WTC11 (cell line): ENCODE results near the gene SEMA4D. TPM values are rescaled to one million over a fixed set of nuclear protein-coding genes. Genes with fewer than 3 reads are reported as not detected.

Experiments
- ATAC-seq: fragments of 200-7000 bp; cut with Tn5 transposase; 2 replicates; pipeline ENCODE4 v1.10.0; 2021; ENCODE audit warnings: mild to moderate bottlenecking, moderate library complexity
- CTCF ChIA-PET: fragments of 300-600 bp; sonication (Branson Sonifier 250); formaldehyde crosslinking; loops from one replicate; lab custom pipeline; 2021; ENCODE audit warnings: antibody characterized with exemption; lab: Charles Lee
- POLR2A ChIA-PET: fragments of 350-600 bp; sonication (Branson Sonifier 250); formaldehyde crosslinking; loops from one replicate; lab custom pipeline; 2021; ENCODE audit warnings: antibody characterized with exemption; lab: Charles Lee
- DNase-seq: peaks from one replicate; pipeline ENCODE4 v3.0.0; 2021; ENCODE audit warnings: low spot score
- H3K27ac Mint-ChIP-seq: 2 replicates; pipeline ENCODE4 v1.8.0; 2021; ENCODE audit warnings: mixed read lengths
- H3K27me3 Mint-ChIP-seq: 2 replicates; pipeline ENCODE4 v1.8.0; 2021; ENCODE audit warnings: low read depth, mild to moderate bottlenecking, moderate library complexity, mixed read lengths
- H3K36me3 Mint-ChIP-seq: 2 replicates; pipeline ENCODE4 v1.8.0; 2021; ENCODE audit warnings: mixed read lengths
- H3K4me1 Mint-ChIP-seq: 2 replicates; pipeline ENCODE4 v1.8.0; 2022; ENCODE audit warnings: mixed read lengths
- H3K4me3 Mint-ChIP-seq: 2 replicates; pipeline ENCODE4 v1.8.0; 2021; ENCODE audit warnings: mild to moderate bottlenecking, moderate library complexity, mixed read lengths
- H3K9me3 Mint-ChIP-seq: 2 replicates; pipeline ENCODE4 v1.8.0; 2021; ENCODE audit warnings: mixed read lengths
- AR ChIP-seq: fragments of 250-450 bp; sonication (Bioruptor Pico); IDR thresholded peaks from 2 replicates; pipeline ENCODE4 v1.9.0; 2021; ENCODE audit warnings: mild to moderate bottlenecking
- CBFB ChIP-seq: sonication (generic); formaldehyde crosslinking; IDR thresholded peaks from 2 replicates; pipeline ENCODE4 v1.8.1; 2022; ENCODE audit warnings: mild to moderate bottlenecking, low read depth, missing genetic modification reagents
- CDX4 ChIP-seq: fragments of 250-450 bp; sonication (Bioruptor Pico); IDR thresholded peaks from 2 replicates; pipeline ENCODE4 v1.9.0; 2021; ENCODE audit warnings: moderate library complexity, mild to moderate bottlenecking, inconsistent platforms, borderline replicate concordance
- ERG ChIP-seq: fragments of 250-450 bp; sonication (Bioruptor Pico); IDR thresholded peaks from 2 replicates; pipeline ENCODE4 v1.8.0; 2021; ENCODE audit warnings: mild to moderate bottlenecking
- ETV6 ChIP-seq: sonication (generic); formaldehyde crosslinking; IDR thresholded peaks from 2 replicates; pipeline ENCODE4 v1.8.1; 2022; ENCODE audit warnings: mild to moderate bottlenecking, missing genetic modification reagents
- FOXK1 ChIP-seq: sonication (generic); formaldehyde crosslinking; IDR thresholded peaks from 2 replicates; pipeline ENCODE4 v1.8.0; 2022; ENCODE audit warnings: mild to moderate bottlenecking, moderate library complexity, missing genetic modification reagents
- FOXP1 ChIP-seq: sonication (generic); formaldehyde crosslinking; IDR thresholded peaks from 2 replicates; pipeline ENCODE4 v1.8.0; 2022; ENCODE audit warnings: missing genetic modification reagents, mild to moderate bottlenecking, moderate library complexity, borderline replicate concordance
- GABPB1 ChIP-seq: sonication (generic); formaldehyde crosslinking; IDR thresholded peaks from 2 replicates; pipeline ENCODE4 v1.8.1; 2023; ENCODE audit warnings: mild to moderate bottlenecking, missing genetic modification reagents
- HMGA2 ChIP-seq: fragments of 250-450 bp; sonication (Bioruptor Pico); IDR thresholded peaks from 2 replicates; pipeline ENCODE4 v1.4.0; 2021; ENCODE audit warnings: mild to moderate bottlenecking, moderate library complexity
- JAZF1 ChIP-seq: fragments of 250-450 bp; sonication (Bioruptor Pico); IDR thresholded peaks from 2 replicates; pipeline ENCODE4 v1.9.0; 2021; ENCODE audit warnings: moderate library complexity, mild to moderate bottlenecking, inconsistent platforms
- MXD4 ChIP-seq: fragments of 250-450 bp; sonication (Bioruptor Pico); IDR thresholded peaks from 2 replicates; pipeline ENCODE4 v1.8.0; 2021; ENCODE audit warnings: mild to moderate bottlenecking, moderate library complexity, borderline replicate concordance
- NFYB ChIP-seq: sonication (generic); formaldehyde crosslinking; conservative IDR thresholded peaks from 2 replicates; pipeline ENCODE4 v1.8.0; 2022; ENCODE audit warnings: low read depth, missing genetic modification reagents
- PRRX2 ChIP-seq: fragments of 250-450 bp; sonication (Bioruptor Pico); IDR thresholded peaks from 2 replicates; pipeline ENCODE4 v1.8.0; 2021; ENCODE audit warnings: mild to moderate bottlenecking
- SMAD3 ChIP-seq: sonication (generic); formaldehyde crosslinking; IDR thresholded peaks from 2 replicates; pipeline ENCODE4 v1.8.0; 2022; ENCODE audit warnings: missing genetic modification reagents, mild to moderate bottlenecking, borderline replicate concordance
- SOX15 ChIP-seq: fragments of 250-450 bp; sonication (Bioruptor Pico); IDR thresholded peaks from 2 replicates; pipeline ENCODE4 v1.9.0; 2021; ENCODE audit warnings: mild to moderate bottlenecking
- SP1 ChIP-seq: sonication (generic); formaldehyde crosslinking; conservative IDR thresholded peaks from 2 replicates; pipeline ENCODE4 v1.8.1; 2022; ENCODE audit warnings: missing genetic modification reagents
- USF1 ChIP-seq: sonication (generic); formaldehyde crosslinking; IDR thresholded peaks from 2 replicates; pipeline ENCODE4 v1.8.0; 2022; ENCODE audit warnings: mild to moderate bottlenecking, missing genetic modification reagents
- ZNF138 ChIP-seq: sonication (generic); formaldehyde crosslinking; conservative IDR thresholded peaks from 2 replicates; pipeline ENCODE4 v1.8.1; 2022; ENCODE audit warnings: mild to moderate bottlenecking, moderate library complexity, missing genetic modification reagents
- ZNF219 ChIP-seq: sonication (generic); formaldehyde crosslinking; IDR thresholded peaks from 2 replicates; pipeline ENCODE4 v1.8.0; 2023; ENCODE audit warnings: missing genetic modification reagents, mild to moderate bottlenecking, borderline replicate concordance
- ZNF263 ChIP-seq: sonication (generic); formaldehyde crosslinking; IDR thresholded peaks from 2 replicates; pipeline ENCODE4 v1.8.1; 2022; ENCODE audit warnings: low read depth, mild to moderate bottlenecking, moderate library complexity, missing genetic modification reagents
- ZNF317 ChIP-seq: sonication (generic); formaldehyde crosslinking; IDR thresholded peaks from 2 replicates; pipeline ENCODE4 v1.8.1; 2023; ENCODE audit warnings: low read depth, mild to moderate bottlenecking, moderate library complexity, missing genetic modification reagents, borderline replicate concordance
- ZNF416 ChIP-seq: fragments of 250-450 bp; sonication (Bioruptor Pico); IDR thresholded peaks from 2 replicates; pipeline ENCODE4 v1.9.0; 2021; ENCODE audit warnings: mild to moderate bottlenecking, inconsistent platforms
- ZNF423 ChIP-seq: fragments of 250-450 bp; sonication (Bioruptor Pico); IDR thresholded peaks from 2 replicates; pipeline ENCODE4 v2.1.2; 2022; ENCODE audit warnings: mild to moderate bottlenecking, moderate library complexity
- ZNF425 ChIP-seq: fragments of 250-450 bp; sonication (Bioruptor Pico); conservative IDR thresholded peaks from 2 replicates; pipeline ENCODE4 v1.9.0; 2021; ENCODE audit warnings: mild to moderate bottlenecking
- ZNF512 ChIP-seq: sonication (generic); formaldehyde crosslinking; IDR thresholded peaks from 2 replicates; pipeline ENCODE4 v1.8.1; 2022; ENCODE audit warnings: missing genetic modification reagents, borderline replicate concordance
- ZNF671 ChIP-seq: fragments of 250-450 bp; sonication (Bioruptor Pico); IDR thresholded peaks from 2 replicates; pipeline ENCODE4 v1.8.0; 2021; ENCODE audit warnings: mild to moderate bottlenecking
- total RNA-seq: library from RNA; stranded (reverse); gene quantifications from 3 replicates; pipeline ENCODE4 v1.2.3, GENCODE V29; 2021

SEMA4D gene
- total RNA-seq, 1 experiment from 2014 or later, result 67.8 TPM

GRCh38 chr9:89425921-89426383, 72.0 kb downstream of the SEMA4D start:
- H3K4me1 Mint-ChIP-seq, result peaks cover 29% of the 10 kb centered on the region
- H3K9me3 Mint-ChIP-seq, result peaks cover 9% of the 10 kb centered on the region
- peaks cover 7% of the 10 kb centered on the region; the same call in 1 of the 2 replicates for H3K36me3 Mint-ChIP-seq
- no peak for ATAC-seq
- no peak overlapping the region for H3K4me3 Mint-ChIP-seq
- ChIA-PET POLR2A (no interaction called here), CTCF (interaction anchor here (1.0 to 6.0 kb wide), 2 partner anchors 15 to 123 kb away, joined by 3 to 135 read pairs; no protein-coding TSS in a partner anchor)
- no peaks in the 10 kb centered on the region for H3K27me3 Mint-ChIP-seq
- TF ChIP-seq ZNF138 (CRISPR knock-in tag), result no peak
- TF ChIP-seq HMGA2 (CRISPR knock-in tag), result no peak
- no peak for TF ChIP-seq ERG
- no peak for TF ChIP-seq MXD4
- TF ChIP-seq SMAD3, result no peak
- no peak for TF ChIP-seq ZNF219 (CRISPR knock-in tag)
- no peak for TF ChIP-seq CBFB
- TF ChIP-seq ZNF671 (CRISPR knock-in tag), result no peak
- TF ChIP-seq GABPB1 (CRISPR knock-in tag), result no peak
- TF ChIP-seq FOXK1, result no peak
- TF ChIP-seq AR (CRISPR knock-in tag), result no peak
- TF ChIP-seq JAZF1 (CRISPR knock-in tag), result no peak
- TF ChIP-seq ZNF263 (CRISPR knock-in tag), result no peak
- no peak for TF ChIP-seq ZNF423 (CRISPR knock-in tag)
- TF ChIP-seq, all 79 proteins: peak for 0
- DNase-seq, result no peak
- peak overlapping the region; percentile 12; the same call in 1 of the 2 replicates for H3K27ac Mint-ChIP-seq

- peaks cover 9% of the 10 kb centered on the region for H3K9me3 Mint-ChIP-seq
- no peak overlapping the region for H3K4me3 Mint-ChIP-seq
- DNase-seq (no peak), ATAC-seq (no peak)
- POLR2A ChIA-PET, result interaction anchor here (0.7 kb wide), 1 partner anchor 458 kb away, joined by 3 read pairs; no protein-coding TSS in a partner anchor
- CTCF ChIA-PET, result interaction anchor here (1.0 to 2.2 kb wide), 3 partner anchors 14 to 150 kb away, joined by 3 to 9 read pairs (median 3); no protein-coding TSS in a partner anchor
- H3K27me3 Mint-ChIP-seq, result no peaks in the 10 kb centered on the region
- H3K36me3 Mint-ChIP-seq, result peaks cover 10% of the 10 kb centered on the region
- H3K4me1 Mint-ChIP-seq, result peaks cover 22% of the 10 kb centered on the region
- H3K27ac Mint-ChIP-seq, result peak overlapping the region; percentile 79
- TF ChIP-seq ZNF512 (CRISPR knock-in tag) (no peak), FOXP1 (CRISPR knock-in tag) (no peak), CDX4 (CRISPR knock-in tag) (no peak), USF1 (CRISPR knock-in tag) (no peak), SMAD3 (no peak), NFYB (CRISPR knock-in tag) (no peak), PRRX2 (CRISPR knock-in tag) (no peak), ZNF425 (no peak), SP1 (CRISPR knock-in tag) (no peak), SOX15 (CRISPR knock-in tag) (no peak), ZNF416 (CRISPR knock-in tag) (no peak), ZNF317 (CRISPR knock-in tag) (no peak), ZNF671 (CRISPR knock-in tag) (no peak), ETV6 (no peak)
Observed at GRCh38 chr9:89425024-89425805, 72.7 kb downstream of the SEMA4D start.
